Neuron (in vitro differentiated cells): ENCODE measurements around the gene SLC13A2.

ENCODE experiments used
- H2AFZ ChIP-seq: one replicate; pipeline ENCODE4 v1.6.1; 2013; ENCODE audit warnings: low read depth, mild to moderate bottlenecking, inconsistent platforms, low read length, moderate library complexity
- H3K27me3 ChIP-seq: one replicate; pipeline ENCODE4 v1.6.1; 2013; ENCODE audit warnings: low read length; ENCODE audit not compliant: insufficient read depth
- H3K36me3 ChIP-seq: one replicate; pipeline ENCODE4 v1.6.1; 2013; ENCODE audit warnings: low read length; ENCODE audit not compliant: insufficient read depth
- H3K4me1 ChIP-seq: one replicate; pipeline ENCODE4 v1.6.1; 2013; ENCODE audit warnings: low read length; ENCODE audit not compliant: insufficient read depth
- H3K4me3 ChIP-seq: 2 replicates; pipeline ENCODE4 v1.5.1; 2013; ENCODE audit warnings: mild to moderate bottlenecking, low read length, moderate library complexity
- H3K9me3 ChIP-seq: one replicate; pipeline ENCODE4 v1.6.1; 2013; ENCODE audit warnings: low read length

Gene SLC13A2

DNA sequence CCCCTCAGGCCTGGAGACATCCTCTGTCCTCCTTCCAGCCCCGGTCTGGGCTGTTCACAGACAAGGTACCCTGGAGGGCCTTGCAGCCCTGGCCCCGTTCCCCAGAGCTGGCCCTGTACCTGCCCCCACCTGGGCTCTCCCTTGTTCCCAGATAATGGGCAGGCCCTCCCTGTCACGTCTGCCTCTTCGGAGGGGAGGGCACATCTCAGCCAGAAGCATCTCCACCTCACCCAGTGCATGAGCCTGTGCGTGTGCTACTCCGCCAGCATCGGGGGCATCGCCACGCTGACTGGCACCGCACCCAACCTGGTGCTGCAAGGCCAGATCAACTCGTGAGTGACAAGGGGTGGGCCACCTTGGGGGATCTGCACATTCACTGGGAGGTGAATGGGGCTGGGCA, 17.8 kb downstream of the SLC13A2 start:
- H2AFZ ChIP-seq, result no peak overlapping the region
- no peak overlapping the region for H3K4me3 ChIP-seq
- no peaks in the 10 kb centered on the region for H3K9me3 ChIP-seq
- H3K27me3 ChIP-seq, result peaks cover 4% of the 10 kb centered on the region
- no peaks in the 10 kb centered on the region for H3K36me3 ChIP-seq
- no peaks in the 10 kb centered on the region for H3K4me1 ChIP-seq

DNA sequence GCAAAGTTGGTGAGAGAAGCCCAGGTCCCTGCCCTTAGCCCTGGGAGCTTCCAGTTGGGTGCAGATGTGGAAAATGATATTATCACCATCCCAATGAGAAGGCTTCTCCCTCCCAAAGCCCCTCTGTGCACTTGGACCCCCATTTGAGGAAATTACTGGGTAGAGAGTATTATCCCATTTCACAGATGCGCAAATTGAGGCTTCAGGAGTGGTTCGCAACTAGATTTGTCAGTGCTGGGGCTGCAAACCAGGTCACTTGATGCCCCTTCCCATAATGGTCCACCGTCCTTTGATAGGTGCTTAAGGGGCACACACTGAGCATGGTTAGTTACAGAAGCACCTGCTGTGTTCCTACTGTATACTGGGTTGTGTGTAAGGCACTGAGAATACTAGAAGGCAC, 18.4 kb downstream of the SLC13A2 start:
- Histone ChIP-seq H3K4me3 (no peak overlapping the region), H3K4me1 (no peaks in the 10 kb centered on the region), H3K27me3 (peaks cover 4% of the 10 kb centered on the region), H3K36me3 (no peaks in the 10 kb centered on the region), H2AFZ (no peak overlapping the region), H3K9me3 (no peaks in the 10 kb centered on the region)

DNA sequence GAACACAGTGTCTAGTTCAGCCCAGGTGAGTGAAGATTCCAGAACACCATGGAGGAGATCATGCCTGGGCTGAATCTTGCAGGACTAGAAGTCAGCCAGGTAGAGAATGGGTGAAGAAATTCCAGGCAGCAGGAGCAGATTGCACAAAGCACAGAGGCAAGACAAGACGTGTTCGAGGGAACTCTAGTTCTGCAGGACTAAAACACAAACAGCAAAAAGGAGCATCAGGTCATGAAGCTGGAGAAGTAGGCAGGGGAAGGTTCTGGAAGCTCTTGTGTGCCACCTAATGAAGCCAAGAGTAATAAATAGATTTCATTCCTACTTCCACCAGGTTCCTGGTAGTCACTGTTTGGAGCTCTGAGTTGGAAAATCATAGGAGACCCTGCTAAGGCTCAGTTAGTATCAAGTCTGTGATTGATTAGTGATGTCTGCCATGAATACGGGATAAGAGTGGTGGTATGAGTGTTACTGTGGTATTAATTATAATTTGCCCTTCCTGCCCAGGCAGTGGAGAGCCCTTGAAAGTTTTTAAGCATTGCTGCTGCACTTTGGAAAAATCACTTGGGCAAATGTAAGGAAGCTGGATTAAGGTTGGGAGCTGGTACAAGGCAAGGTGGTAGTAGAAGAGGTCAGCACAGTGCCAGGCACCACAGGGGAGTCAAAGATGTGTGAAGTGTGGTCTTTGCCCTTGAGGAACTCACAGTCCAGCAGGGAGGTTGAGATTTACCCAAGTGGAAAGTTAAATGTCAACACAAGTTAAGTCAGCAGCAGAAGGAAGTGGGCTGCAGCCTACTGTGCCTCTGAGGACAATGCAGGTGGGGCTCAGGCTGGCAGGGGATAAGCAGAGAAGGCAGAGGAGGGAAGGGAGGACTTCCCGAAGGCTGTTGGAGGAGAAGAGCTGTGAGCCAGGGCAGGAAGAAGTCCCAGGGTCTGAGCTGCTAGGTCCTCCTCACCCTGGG, 19.2 kb downstream of the SLC13A2 start:
- H3K4me1 ChIP-seq, result no peaks in the 10 kb centered on the region
- H2AFZ ChIP-seq, result no peak overlapping the region
- H3K27me3 ChIP-seq, result peaks cover 4% of the 10 kb centered on the region
- no peaks in the 10 kb centered on the region for H3K36me3 ChIP-seq
- no peak overlapping the region for H3K4me3 ChIP-seq
- H3K9me3 ChIP-seq, result no peaks in the 10 kb centered on the region

DNA sequence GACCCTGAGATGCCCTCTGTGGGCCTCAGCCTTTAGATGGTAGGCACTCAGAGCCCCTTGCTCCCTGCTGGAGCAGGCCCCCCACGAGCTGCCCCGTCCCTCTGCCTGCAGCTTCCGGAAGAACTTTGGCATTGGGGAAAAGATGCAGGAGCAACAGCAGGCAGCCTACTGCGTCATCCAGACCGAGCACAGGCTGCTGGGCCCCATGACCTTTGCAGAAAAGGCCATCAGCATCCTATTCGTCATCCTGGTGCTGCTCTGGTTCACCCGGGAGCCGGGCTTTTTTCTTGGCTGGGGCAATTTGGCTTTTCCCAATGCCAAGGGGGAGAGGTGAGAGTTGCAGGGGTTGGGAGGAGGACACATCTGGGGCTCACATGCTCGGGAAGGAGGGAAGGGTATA, 20.0 kb downstream of the SLC13A2 start:
- Histone ChIP-seq H3K9me3 (no peaks in the 10 kb centered on the region), H2AFZ (no peak overlapping the region), H3K4me3 (no peak overlapping the region), H3K27me3 (peaks cover 4% of the 10 kb centered on the region), H3K36me3 (no peaks in the 10 kb centered on the region), H3K4me1 (no peaks in the 10 kb centered on the region)

DNA sequence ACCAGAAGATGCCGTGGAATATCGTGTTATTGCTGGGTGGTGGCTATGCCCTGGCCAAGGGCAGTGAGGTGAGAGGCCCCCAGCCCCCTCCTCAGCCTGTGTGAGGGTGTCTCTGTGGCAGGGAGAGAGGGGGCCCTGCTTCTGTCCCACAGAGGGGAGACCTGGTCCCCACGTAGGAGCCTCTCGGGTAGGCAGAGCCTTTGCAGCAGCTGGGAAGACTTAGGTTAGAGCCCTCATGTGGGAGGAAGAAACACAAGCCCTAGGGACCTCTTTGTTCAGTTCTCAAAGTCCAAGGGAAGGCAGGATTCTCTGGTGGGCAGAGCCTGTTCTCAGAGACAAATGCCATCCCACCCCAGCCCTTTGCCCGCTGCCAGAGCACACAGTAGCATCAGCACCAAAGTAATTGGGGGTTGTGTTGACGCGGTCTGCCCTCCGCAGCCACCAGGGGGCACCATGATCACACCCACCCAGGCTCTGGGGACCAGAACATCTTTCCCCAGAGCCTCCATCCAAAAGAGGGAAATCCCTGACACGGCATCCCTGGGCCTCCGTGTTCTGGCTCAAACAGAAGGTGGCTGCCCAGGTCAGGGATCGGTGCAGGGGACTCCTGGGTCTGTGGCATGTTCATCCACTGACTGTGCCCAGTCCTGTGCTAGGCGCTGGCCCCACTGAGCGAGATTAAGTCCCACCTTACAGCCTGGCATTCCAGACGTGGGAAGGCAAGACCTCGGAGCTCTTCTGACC, 21.2 kb downstream of the SLC13A2 start:
- no peaks in the 10 kb centered on the region for H3K36me3 ChIP-seq
- H3K4me1 ChIP-seq, result no peaks in the 10 kb centered on the region
- H2AFZ ChIP-seq, result no peak overlapping the region
- peaks cover 4% of the 10 kb centered on the region for H3K27me3 ChIP-seq
- H3K4me3 ChIP-seq, result no peak overlapping the region
- no peaks in the 10 kb centered on the region for H3K9me3 ChIP-seq

DNA sequence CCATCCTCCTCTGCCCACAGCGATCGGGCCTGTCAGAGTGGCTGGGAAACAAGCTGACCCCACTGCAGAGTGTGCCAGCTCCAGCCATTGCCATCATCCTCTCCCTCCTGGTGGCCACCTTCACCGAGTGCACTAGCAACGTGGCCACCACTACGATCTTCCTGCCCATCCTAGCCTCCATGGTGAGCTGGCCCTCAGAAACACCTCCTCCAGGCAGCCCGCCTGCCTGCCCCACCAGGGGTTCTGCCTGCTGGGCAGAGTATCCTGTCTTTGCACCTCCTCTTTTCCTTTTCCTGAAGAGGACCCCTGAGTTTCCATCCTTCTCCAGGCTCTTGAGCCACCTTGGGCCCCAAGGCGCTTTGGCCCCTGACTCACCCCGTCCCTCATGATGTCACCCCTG, 22.2 kb downstream of the SLC13A2 start:
- H3K36me3 ChIP-seq, result no peaks in the 10 kb centered on the region
- H2AFZ ChIP-seq, result no peak overlapping the region
- no peak overlapping the region for H3K4me3 ChIP-seq
- no peaks in the 10 kb centered on the region for H3K9me3 ChIP-seq
- no peaks in the 10 kb centered on the region for H3K4me1 ChIP-seq
- H3K27me3 ChIP-seq, result peaks cover 3% of the 10 kb centered on the region

DNA sequence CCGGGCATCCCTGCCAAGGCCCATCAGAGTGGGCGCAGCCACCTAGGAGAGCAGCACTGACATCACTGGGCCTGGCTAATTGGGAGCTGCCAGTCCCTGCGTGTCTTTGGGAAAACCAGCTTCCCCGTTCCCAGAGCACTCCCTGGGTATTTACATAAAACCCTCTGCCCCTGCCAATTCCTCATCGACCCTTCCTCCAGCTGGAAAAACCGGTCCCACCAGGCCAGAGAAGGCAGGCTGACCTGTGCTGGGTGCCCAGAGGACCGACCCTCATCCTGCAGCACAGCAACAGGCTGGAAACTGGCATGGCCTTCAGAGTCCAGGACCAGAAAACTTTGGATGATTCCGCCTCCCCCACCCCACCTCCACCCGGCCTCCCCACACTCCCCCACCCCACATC, 24.5 kb downstream of the SLC13A2 start:
- Histone ChIP-seq H3K36me3 (no peaks in the 10 kb centered on the region), H3K4me1 (no peaks in the 10 kb centered on the region), H3K9me3 (no peaks in the 10 kb centered on the region), H2AFZ (no peak overlapping the region), H3K27me3 (peaks cover 3% of the 10 kb centered on the region), H3K4me3 (no peak overlapping the region)

DNA sequence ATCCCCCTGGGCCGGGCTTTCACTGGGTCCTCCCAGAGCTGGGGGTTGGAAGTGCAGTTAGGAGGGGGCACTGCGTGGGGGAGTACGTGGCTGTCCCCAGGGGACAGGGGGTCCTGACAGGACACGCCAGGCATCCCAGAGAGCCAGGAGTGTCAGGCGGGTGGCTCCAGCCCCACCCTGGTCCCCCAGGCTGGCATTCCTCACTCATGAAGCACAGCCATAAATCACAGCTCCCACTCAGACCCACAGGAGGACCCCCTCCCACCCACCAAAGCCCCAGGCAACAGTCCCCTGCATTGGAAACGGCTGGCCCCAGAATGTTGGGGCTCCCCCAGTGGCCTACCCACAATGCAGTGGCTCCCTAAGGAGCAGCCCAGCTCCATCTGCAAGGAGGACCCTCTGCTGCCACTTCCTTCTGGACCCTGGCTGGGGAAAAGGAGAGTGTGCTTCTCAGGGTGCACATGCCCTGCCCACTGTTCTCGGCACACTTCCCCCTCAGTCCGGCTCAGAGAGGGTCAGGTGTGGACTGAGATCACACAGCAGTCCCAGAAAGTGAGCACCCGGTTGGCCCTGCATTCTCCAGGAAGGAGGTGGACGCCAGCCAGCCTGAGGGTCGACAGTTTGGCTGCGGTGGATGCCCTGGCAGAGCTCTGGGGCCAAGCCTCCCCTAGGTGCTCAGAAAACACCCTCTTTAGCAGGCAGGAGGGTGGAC, 25.4 kb downstream of the SLC13A2 start:
- H2AFZ ChIP-seq, result no peak overlapping the region
- no peaks in the 10 kb centered on the region for H3K36me3 ChIP-seq
- no peaks in the 10 kb centered on the region for H3K4me1 ChIP-seq
- peaks cover 3% of the 10 kb centered on the region for H3K27me3 ChIP-seq
- H3K9me3 ChIP-seq, result no peaks in the 10 kb centered on the region
- H3K4me3 ChIP-seq, result no peak overlapping the region

DNA sequence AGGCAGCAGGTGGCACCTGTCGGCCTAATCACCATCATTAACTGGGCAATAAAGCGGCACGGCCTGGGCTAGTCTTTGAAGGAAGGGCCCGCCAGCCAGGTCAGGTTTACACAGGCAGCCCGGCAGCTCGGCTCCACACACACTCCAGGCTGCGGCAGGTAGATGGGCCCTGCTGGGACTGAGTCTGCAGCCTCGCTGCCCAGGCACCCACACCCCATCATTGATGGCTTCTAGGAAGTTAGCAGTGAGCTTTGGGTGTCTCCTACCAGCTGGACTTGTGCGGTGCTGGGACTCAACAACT, 25.9 kb downstream of the SLC13A2 start:
- no peaks in the 10 kb centered on the region for H3K4me1 ChIP-seq
- peaks cover 3% of the 10 kb centered on the region for H3K27me3 ChIP-seq
- H3K9me3 ChIP-seq, result no peaks in the 10 kb centered on the region
- H3K36me3 ChIP-seq, result no peaks in the 10 kb centered on the region
- no peak overlapping the region for H2AFZ ChIP-seq
- no peak overlapping the region for H3K4me3 ChIP-seq

DNA sequence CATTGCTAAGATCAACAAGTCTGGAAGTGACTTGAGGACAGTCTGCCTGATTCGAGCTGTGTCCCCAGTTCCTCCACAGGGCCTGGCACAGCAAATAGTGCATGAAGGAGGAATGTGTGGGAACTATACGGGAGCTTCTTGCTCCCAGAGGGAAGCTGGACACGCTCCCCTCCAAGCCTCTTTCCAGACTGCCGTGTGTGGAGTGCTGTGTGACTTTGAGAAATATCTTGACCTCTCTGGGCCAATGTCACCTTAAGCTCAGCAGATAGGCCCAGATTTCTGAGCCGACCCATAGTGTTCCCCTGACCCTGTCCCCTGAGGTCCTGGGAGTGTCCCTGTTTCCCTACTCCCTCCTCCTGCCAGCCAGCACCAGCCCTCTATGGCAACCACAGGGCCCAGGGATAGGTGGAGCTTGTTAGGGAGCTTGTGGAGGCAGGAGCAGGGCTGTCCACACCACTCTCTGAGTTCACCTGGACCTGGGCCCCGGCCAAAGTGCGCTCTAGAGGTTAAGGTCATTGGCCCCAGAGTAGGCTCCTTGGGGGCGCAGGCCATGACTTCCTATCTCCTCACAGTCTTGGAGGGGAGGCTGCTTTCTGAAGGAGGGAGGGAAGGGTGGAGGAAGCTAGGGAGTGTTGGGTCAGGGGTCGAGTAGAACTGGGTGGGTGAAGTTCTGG, 26.4 kb downstream of the SLC13A2 start:
- Histone ChIP-seq H3K36me3 (no peaks in the 10 kb centered on the region), H3K27me3 (peaks cover 3% of the 10 kb centered on the region), H3K9me3 (no peaks in the 10 kb centered on the region), H2AFZ (no peak overlapping the region), H3K4me3 (no peak overlapping the region), H3K4me1 (no peaks in the 10 kb centered on the region)

DNA sequence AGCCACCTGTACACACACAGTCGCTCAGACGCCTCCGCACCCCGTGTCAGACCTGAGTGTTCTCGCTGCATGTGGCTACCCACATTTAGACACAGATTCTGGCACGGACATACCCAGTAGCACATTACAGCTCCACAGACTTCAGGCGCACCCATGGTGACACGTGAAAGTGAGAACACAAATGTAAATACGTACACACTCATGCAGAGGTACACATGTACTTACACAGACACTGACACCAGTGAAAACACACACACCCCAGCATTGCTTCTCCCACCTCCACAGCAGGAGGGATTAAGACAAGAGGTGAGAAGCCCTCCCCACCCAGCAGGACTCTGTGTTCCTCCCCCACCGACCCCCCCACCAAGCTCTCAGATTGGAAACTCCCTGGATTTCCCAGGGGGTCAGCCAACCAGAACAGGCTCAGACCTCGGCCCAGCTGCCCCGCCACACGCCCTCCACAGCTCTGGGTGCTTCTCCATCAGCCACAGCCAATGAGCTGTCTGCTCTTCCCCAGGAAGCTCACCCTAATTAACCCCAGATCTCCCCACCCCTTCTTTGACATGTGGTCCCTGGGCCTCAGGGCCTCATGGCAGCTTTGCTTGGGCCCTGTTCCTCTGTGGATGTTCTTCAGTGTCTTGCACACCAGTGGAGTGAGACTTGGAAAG, 27.4 kb downstream of the SLC13A2 start:
- H3K4me1 ChIP-seq, result no peaks in the 10 kb centered on the region
- H3K9me3 ChIP-seq, result no peaks in the 10 kb centered on the region
- no peaks in the 10 kb centered on the region for H3K36me3 ChIP-seq
- no peak overlapping the region for H3K4me3 ChIP-seq
- H2AFZ ChIP-seq, result no peak overlapping the region
- peaks cover 8% of the 10 kb centered on the region for H3K27me3 ChIP-seq

DNA sequence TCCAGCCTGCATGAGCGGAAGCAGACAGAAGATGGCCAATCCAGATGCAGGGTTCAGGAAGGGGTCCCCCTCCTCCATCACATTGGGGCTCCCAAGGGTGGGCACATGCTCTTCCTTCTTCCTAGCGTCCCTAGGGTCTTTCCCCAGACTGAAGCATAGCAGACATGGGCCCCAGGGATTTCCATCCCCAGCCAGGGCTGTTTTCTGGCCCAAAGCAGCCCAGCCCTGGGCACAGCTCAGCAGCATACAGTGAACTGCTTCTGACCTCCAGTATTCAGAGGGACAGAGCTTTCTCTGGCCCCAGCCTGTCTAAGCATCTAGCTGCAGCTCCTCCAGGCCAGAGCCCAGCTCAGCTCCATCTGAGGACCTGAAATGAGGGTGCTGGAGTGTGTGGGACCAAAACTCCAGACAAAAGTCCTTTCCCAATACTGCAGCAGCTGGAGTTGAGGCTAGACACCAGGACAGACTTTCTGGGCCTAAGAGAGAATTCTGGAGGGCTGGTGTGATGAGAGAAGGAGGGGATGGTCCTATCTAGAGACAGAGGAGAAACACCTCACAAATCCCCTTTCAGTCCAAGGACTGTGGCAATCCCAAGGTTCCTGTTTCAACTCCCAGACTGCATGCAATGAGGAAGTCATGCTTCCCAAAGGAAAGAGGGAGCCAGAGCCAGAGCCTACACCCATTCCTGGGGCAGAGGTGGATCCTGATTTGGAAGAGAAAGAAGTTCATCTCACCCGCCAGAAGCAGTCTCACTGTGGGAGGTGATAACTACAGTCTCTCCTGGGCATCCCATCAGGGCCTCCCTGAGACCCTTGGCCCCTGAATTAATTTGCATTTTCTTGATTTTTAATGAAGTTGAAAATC, 28.2 kb downstream of the SLC13A2 start:
- H3K36me3 ChIP-seq, result no peaks in the 10 kb centered on the region
- H3K4me3 ChIP-seq, result no peak overlapping the region
- H3K27me3 ChIP-seq, result peaks cover 13% of the 10 kb centered on the region
- no peaks in the 10 kb centered on the region for H3K9me3 ChIP-seq
- no peak overlapping the region for H2AFZ ChIP-seq
- no peaks in the 10 kb centered on the region for H3K4me1 ChIP-seq
